Right kidney (tissue), 1 donor: ENCODE data around the gene WWC1.
"Not testable (repeated sequence)": the region's sequence is repeated elsewhere in the genome, so short reads cannot be mapped to it uniquely, and the experiment has no call there.

ENCODE experiments used
- DNase-seq: peaks from one replicate; pipeline ENCODE4 v3.0.0-alpha.2; 2016

WWC1 gene

DNA sequence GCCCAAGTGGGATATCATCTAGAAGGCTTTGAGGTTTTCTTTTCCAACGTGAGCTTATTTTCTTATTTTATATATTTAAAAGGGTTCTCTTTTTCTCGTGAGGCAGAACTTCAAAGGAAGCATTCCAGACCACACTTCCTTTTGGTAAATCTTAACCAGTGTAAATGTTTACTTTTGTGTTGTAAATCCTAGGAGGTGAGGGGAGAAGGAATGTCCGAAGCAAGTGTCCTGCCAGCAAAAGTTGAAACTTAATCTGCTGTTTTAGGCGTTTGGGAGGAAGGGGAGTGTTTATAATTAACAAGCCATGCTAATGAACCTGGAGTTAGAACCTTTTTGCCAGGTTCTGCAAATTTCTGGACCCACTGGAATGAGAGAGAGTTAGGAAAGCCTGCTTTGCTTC is 37.9 kb downstream of the WWC1 start:
- no peak for DNase-seq

- no peak for DNase-seq
Measured at GRCh38 chr5:168332042-168332441, 40.6 kb downstream of the WWC1 start.

- DNase-seq: no peak
Measured at GRCh38 chr5:168334280-168334679, 42.8 kb downstream of the WWC1 start.

DNA sequence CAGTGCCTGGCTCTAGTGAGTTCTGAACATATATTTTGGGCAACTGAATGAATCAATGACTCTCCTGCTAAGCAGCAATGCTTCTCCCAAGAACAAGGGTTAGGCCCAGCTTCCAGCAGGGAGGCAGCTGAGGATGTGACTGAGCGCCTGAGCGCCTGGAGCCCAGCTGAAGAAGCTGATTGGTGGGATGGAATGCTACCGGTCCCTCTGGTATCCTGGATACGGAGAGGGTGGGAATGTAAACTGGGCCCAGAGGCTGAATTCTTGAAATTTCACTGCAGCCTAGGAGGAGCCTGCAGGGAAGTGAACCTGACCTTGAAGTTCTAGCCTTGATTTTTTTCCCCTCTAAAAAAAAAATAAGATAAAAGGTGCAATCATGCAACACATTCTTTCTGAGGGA is 43.2 kb downstream of the WWC1 start:
- DNase-seq: no peak

DNA sequence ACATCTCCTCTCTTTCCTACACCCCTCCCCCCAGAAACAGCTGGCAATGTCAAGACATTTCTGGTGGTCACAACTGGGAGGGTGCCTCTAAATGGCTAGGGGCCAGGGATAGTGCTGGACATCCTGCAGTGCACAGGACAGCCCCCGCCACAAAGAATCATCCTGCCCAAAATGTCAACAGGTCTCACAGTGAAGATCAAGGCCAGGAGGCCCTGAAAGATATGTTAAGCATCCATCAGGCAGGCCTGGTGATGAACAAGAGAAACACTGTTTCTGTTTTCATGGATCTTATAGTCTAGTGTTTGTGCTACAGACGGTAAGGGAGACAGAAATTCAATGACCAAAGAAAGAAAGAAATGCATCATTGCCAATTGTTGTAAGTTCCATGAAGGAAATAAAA is 45.9 kb downstream of the WWC1 start:
- DNase-seq: no peak

DNA sequence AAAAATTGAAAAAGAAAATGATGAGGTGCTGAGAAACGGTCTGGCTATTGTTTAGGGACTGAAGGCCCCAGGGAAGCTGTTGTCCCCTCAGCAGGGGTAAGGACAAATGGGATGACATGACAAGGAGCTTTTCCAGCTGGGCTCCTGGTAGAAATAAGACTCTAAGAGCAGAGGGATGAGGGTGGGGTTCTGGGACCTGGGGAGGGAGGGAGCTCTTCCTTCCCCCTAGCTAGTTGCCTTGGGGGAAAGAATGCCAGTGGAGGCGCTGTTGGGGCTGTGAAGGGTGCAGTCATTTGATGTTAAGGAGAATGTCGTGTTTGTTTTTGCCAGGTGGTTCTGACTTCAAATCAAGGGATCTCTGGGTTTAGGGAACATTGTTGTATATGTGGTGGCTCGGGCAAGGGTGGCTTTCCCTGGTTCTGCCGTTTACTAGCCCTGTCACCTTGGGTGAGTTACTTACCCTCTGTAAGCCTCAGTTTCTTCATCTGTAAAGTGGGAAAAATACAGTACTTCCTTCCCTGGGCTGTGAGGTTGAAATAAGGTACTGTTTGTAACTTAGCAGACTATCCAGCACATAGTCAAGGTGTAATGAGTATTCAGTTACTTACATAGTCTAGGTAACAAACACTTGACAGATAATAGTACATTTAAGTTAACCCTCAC is 47.8 kb downstream of the WWC1 start:
- DNase-seq: no peak

GRCh38 chr5:168339772-168340140 is 48.3 kb downstream of the WWC1 start:
- not testable (repeated sequence) for DNase-seq

- DNase-seq: no peak
Measured at GRCh38 chr5:168340487-168340886, 49.0 kb downstream of the WWC1 start.

- DNase-seq: no peak
Measured at GRCh38 chr5:168341178-168341577, 49.7 kb downstream of the WWC1 start.

GRCh38 chr5:168342151-168342825 is 50.8 kb downstream of the WWC1 start:
- DNase-seq: no peak

DNA sequence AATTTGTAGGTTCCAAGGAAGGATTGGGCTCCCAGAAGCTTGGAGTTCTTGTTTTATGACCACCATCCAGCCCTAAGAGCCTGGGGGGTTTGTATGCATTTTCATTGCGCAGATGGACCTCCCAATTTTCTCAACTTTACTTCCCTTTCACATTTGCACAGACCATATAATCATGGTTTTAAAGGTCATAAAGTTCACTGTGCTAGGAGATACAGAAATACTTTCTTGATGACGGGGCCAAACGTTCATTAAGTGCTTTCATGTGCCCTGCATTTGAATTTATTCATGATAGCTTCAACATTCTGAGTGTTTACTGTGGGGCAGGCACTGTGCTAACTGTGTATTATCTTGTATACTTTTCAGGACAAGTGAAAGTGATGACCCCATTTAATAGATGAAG is 51.5 kb downstream of the WWC1 start:
- no peak for DNase-seq

GRCh38 chr5:168346417-168346816 is 55.0 kb downstream of the WWC1 start:
- no peak for DNase-seq

DNA sequence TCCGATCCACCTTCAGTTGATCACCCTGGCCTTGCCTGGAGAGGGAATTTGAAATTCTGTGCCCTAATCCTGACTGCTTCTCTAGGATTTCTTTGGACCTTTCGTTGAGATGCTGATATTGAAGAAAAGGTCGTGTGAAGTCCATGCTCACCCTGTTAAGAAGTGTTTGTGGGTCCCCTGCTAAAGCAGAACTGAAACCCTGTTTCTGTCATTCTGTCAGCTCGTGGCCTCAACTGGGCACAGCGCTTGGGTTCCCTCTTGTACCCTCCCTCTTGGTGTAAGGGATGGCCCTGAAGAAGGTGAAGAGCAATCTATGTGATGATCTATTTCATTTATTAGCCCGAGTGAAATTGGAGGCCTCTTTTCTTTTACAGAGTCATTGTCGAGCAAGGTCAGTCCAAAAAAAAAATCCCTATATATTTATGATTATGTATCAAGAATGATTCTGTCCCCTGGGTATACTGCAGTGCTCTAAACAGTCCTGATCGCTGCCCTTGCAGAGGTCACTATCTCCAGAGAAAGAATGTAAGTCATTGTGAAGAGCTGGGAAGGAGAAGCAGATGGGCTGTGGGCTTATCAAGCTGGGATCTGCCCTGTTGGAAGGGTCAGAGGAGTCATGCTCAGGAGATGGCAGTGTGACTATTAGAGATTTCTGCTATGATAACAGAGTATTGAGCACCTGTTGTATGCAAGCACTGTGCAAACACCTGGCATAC is 56.1 kb downstream of the WWC1 start:
- no peak for DNase-seq

DNA sequence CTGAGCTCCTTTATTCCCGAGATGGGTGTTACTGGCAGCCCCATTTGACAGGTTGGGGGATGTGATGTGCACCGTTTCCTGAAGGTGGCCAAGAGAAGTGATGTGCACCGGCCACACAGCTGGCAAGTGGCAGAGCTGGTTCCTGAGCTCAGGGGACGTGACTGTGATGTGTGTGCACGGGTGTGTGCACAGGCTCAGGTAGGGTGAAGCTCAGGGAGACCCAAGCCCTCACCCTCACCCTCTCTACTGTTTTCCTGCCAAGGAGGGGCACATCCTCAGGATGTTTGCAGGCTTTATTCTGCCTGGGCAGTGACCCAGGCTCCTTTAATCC is 56.6 kb downstream of the WWC1 start:
- DNase-seq: no peak

DNA sequence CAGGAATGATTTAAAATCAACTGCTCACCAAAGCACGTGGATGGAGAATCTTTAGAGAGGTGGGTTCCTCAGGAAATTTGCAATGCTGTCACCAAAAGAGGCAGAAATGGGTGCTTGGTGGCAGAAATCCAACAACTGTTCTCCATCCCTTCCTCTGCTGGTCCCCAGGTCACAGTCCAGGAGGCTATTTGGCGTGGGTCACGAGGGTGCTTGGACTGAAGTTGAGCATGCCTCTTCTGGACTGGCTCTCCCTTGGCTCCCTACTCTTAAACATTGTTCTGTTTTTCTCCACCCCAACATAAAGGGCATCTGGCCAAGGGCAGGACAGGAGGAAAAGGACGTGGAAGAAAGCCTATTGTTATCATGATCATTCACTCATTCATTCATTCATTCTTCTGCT is 58.9 kb downstream of the WWC1 start:
- DNase-seq: no peak

GRCh38 chr5:168353216-168353957 is 61.9 kb downstream of the WWC1 start:
- DNase-seq: no peak

- DNase-seq: no peak
Measured at GRCh38 chr5:168354397-168354796, 63.0 kb downstream of the WWC1 start.

- no peak for DNase-seq
Measured at GRCh38 chr5:168356171-168356570, 64.7 kb downstream of the WWC1 start.

DNA sequence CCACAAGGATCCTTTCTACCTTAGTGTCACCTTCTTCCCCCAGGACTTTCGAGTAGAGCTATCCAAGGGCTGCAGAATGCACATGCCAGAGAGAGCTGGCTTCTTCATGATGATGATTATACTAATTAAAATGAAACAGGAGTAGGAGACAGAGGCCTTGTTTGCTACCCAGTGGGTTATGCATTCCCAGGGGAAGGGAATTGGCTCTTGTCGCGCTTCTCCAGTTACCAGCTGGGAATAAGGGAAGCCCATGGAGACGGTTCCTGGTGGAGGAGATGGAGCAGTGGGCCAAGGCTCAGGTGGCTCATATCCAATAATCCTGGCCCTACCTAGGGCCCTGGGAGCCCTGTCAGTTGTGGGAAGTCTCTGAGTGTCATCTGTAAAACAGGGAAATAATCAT is 65.1 kb downstream of the WWC1 start:
- DNase-seq: no peak

DNA sequence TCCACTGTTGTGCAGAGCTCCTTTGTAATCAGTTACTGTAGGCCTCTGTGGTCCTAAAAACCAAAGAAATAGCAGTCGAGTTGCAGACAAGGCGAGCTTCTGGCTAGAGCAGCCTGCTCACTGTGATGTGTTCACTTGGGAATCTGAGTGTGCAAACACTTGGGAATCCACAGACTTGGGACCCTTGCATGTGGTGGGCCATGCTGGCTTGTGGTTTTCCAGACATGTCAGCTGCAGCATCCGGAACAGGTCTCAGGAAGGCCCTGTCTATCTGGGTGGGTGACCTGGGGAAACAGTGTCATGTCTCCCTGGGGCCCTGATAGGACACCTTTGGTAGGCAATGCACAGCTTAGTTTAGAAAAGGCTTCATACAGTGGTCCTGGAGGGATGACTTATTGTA is 66.4 kb downstream of the WWC1 start:
- DNase-seq: no peak

DNA sequence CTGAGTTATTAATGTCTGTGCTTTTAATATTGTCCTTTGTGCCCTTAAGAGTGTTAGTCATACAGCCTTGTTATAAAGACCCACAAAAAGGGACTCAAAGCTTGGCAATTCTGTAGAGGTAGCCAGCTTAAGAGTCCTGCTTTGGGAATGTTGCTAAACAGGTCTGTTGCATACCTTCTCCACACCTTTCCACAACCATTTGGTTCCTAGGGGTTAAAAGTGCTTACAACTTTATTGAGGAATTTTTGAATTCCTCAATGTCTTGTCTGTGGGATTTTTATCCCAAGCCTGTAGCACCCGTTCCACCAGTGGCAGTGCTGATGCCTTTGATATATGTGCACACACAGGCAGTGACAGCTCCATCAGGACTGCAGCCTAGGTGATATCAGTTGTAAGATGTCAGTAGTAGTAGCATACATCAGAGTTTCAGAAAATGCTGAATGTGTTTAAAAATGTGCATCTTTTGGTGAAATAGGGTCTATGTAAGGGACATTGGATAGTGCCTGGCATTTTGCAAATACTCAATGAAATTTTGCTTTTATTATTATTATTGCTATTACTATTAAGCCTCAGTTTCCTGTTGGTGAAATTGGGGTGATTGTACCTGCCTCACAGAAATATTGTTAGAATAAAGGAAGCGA is 68.5 kb downstream of the WWC1 start:
- no peak for DNase-seq

DNA sequence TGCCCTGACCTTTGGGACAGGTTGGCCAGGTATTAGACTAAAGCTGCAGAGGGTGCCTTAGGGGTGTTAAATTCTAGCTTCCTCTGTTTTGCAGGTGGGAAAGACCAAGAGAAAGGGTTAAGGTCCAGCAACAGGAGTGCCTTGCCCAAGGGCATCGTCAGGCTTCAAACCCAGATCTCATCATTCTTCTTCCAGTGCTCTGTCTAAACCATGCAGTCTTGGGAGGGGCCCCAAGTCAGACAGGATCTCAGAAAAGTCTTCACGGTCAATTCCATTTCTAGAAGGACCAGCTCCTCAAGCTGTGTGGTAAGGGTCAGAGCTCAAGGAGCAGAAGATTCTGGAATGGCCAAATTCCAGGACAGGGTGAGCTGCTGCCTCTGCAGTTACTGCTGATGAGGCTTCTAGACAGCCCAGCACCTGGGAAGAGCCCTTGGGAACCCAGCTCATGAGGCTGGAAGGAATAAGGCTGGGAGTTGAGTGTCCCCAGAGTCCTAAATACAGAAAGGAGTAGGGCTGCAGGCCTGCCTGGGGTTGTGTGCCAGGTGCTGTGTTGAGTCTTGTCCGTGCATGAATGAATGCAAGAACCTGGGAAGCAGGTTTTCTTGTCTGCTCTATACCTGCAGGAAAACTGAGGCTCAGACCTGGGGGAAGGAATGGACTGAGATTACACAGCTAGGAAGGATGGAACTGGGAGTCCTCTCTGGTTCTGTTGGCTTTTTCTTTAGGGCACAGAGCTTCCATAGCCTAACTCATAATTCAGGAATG is 69.3 kb downstream of the WWC1 start:
- no peak for DNase-seq
